Breast epithelium (tissue), 4 donors: Measurements from ENCODE around the gene ACAN. TPM values are rescaled to one million over a fixed set of nuclear protein-coding genes. Genes with fewer than 3 reads are reported as not detected.

Source experiments
- DNase-seq, 2 donors: peaks; one replicate each; pipeline ENCODE4 v3.0.0-alpha.2; 2019; ENCODE audit warnings: low spot score in 2 of 2
- H3K27ac ChIP-seq, 2 donors: fragments of 200-600 bp; sonication (generic) in 1 of 2; one replicate each; pipeline ENCODE4 v1.5.1; 2016 to 2019; ENCODE audit warnings: mild to moderate bottlenecking in 1 of 2
- H3K27me3 ChIP-seq, 2 donors: fragments of 200-600 bp; sonication (generic) in 1 of 2; one replicate each; pipeline versions ENCODE4 v1.5.1 to v1.6.0; 2017 to 2019; ENCODE audit warnings: control low read depth in 1 of 2, mild to moderate bottlenecking in 1 of 2
- H3K36me3 ChIP-seq: fragments of 200-600 bp; one replicate; pipeline ENCODE4 v1.5.1; 2019
- H3K4me1 ChIP-seq, 2 donors: fragments of 200-600 bp; sonication (generic); one replicate each; pipeline ENCODE4 v1.5.1; 2016 to 2019; ENCODE audit warnings: control low read depth in 1 of 2
- H3K4me3 ChIP-seq, 3 donors: fragments of 200-600 bp; sonication (generic); 1 replicate in 2 of 3; 2 replicates in 1 of 3; pipeline ENCODE4 v1.5.1; 2016 to 2019; ENCODE audit warnings: mild to moderate bottlenecking in 3 of 3, moderate library complexity in 2 of 3
- H3K9me3 ChIP-seq, 2 donors: fragments of 200-600 bp; sonication (generic) in 1 of 2; one replicate each; pipeline ENCODE4 v1.5.1; 2016 to 2019; ENCODE audit warnings: control low read depth in 1 of 2
- CTCF ChIP-seq, 3 donors: fragments of 450-650 bp; IDR thresholded peaks; one replicate each; pipeline ENCODE4 v1.5.1; 2016 to 2017; ENCODE audit warnings: antibody characterized with exemption in 3 of 3, mild to moderate bottlenecking in 3 of 3, moderate library complexity in 3 of 3
- POLR2A ChIP-seq: fragments of 450-650 bp; IDR thresholded peaks from one replicate; pipeline ENCODE4 v1.6.1; 2016; ENCODE audit warnings: antibody characterized with exemption, mild to moderate bottlenecking, moderate library complexity
- POLR2AphosphoS5 ChIP-seq, 3 donors: sonication (generic); formaldehyde crosslinking; IDR thresholded peaks; one replicate each; pipeline ENCODE4 v1.6.1; 2017; ENCODE audit warnings: antibody characterized with exemption in 3 of 3
- intact Hi-C: fragments of 100-400 bp; cut with DNase I; formaldehyde crosslinking; loops from one replicate; pipeline ENCODE4 v1.15.1; 2023; ENCODE audit warnings: low total_unique reads
- total RNA-seq, 3 donors: library from RNA; depleted of rRNA; stranded (reverse); fragments of >200 nt; gene quantifications; one replicate each; pipeline ENCODE4 v1.1.0, GENCODE V29; 2016

Gene ACAN
- total RNA-seq, 3 donors from 2014 or later, result under 0.01 TPM; not detected in 2

- intact Hi-C loops, result no loop called here
- Histone ChIP-seq H3K27me3 (no peaks in the 10 kb centered on the region), H3K4me1 (peaks cover 4 to 16% of the 10 kb centered on the region in 2 donors), H3K4me3 (no peak overlapping the region), H3K36me3 (no peaks in the 10 kb centered on the region), H3K27ac (peak overlapping the region; percentile 77 to 82), H3K9me3 (no peaks in the 10 kb centered on the region)
- TF ChIP-seq POLR2A (no peak), POLR2AphosphoS5 (IDR thresholded peaks at IDR 0.05) (no peak), CTCF (IDR thresholded peaks at IDR 0.05) (no peak)
- no peak for DNase-seq
These were observed 93.2 kb downstream of the ACAN start for GRCh38 chr15:88896333-88897033.

- DNase-seq, result no peak
- H3K4me3 ChIP-seq, result peak overlapping the region in 2 of 3 donors; percentile 6 to 31
- peak overlapping the region; percentile 77 to 82 for H3K27ac ChIP-seq
- intact Hi-C loops, result no loop called here
- H3K9me3 ChIP-seq, result no peaks in the 10 kb centered on the region
- no peaks in the 10 kb centered on the region for H3K27me3 ChIP-seq
- H3K4me1 ChIP-seq, result peaks cover 4 to 16% of the 10 kb centered on the region in 2 donors
- no peak for TF ChIP-seq CTCF (IDR thresholded peaks at IDR 0.05)
- no peak for TF ChIP-seq POLR2A
- TF ChIP-seq POLR2AphosphoS5 (IDR thresholded peaks at IDR 0.05), result no peak
- H3K36me3 ChIP-seq, result no peaks in the 10 kb centered on the region
These were observed 93.9 kb downstream of the ACAN start for GRCh38 chr15:88897142-88897455.

GRCh38 chr15:88897456-88898194 lies 94.4 kb downstream of the ACAN start:
- Histone ChIP-seq H3K4me1 (peaks cover 4 to 16% of the 10 kb centered on the region in 2 donors), H3K27ac (peak overlapping the region; percentile 77 to 82), H3K9me3 (no peaks in the 10 kb centered on the region), H3K36me3 (no peaks in the 10 kb centered on the region), H3K27me3 (no peaks in the 10 kb centered on the region), H3K4me3 (peak overlapping the region in 2 of 3 donors; percentile 6 to 31)
- intact Hi-C loops, result no loop called here
- peak; percentile 78 to 89 for DNase-seq
- peak in 2 of 3 donors; percentile 38 to 50 for TF ChIP-seq CTCF (IDR thresholded peaks at IDR 0.05)
- no peak for TF ChIP-seq POLR2AphosphoS5 (IDR thresholded peaks at IDR 0.05)

GRCh38 chr15:88898736-88899135 lies 95.5 kb downstream of the ACAN start:
- TF ChIP-seq CTCF (IDR thresholded peaks at IDR 0.05) (no peak), POLR2AphosphoS5 (IDR thresholded peaks at IDR 0.05) (no peak), POLR2A (no peak)
- no peaks in the 10 kb centered on the region for H3K27me3 ChIP-seq
- no peaks in the 10 kb centered on the region for H3K36me3 ChIP-seq
- H3K9me3 ChIP-seq, result no peaks in the 10 kb centered on the region
- DNase-seq, result no peak
- H3K4me3 ChIP-seq, result no peak overlapping the region
- peak overlapping the region; percentile 48 to 59 for H3K27ac ChIP-seq
- peaks cover 4 to 16% of the 10 kb centered on the region in 2 donors for H3K4me1 ChIP-seq
- intact Hi-C loops, result no loop called here

DNA sequence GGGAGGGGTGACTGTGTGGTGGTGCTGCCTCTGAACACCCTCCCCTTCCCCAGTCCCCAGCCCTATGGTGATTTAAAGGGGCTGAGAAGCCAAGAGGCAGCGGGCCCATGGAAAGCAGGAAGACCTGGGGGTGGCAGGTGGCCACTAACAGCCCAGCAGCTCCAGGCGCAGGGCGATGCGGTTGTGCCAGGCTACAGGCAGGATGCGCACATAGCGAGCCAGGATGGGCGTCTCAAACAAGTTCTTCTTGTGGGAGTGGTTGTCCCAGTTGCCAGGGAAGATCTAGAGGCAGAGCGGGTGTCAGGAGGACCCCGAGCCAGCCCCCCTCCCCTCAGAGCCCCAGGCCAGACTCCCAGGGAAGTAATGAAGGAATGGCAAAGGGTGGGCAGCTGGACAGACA lies 96.0 kb downstream of the ACAN start:
- intact Hi-C loops, result no loop called here
- peaks cover 4 to 16% of the 10 kb centered on the region in 2 donors for H3K4me1 ChIP-seq
- no peaks in the 10 kb centered on the region for H3K9me3 ChIP-seq
- peak overlapping the region; percentile 48 to 59 for H3K27ac ChIP-seq
- no peak for DNase-seq
- no peaks in the 10 kb centered on the region for H3K27me3 ChIP-seq
- no peak for TF ChIP-seq POLR2AphosphoS5 (IDR thresholded peaks at IDR 0.05)
- no peak for TF ChIP-seq POLR2A
- no peak for TF ChIP-seq CTCF (IDR thresholded peaks at IDR 0.05)
- H3K36me3 ChIP-seq, result no peaks in the 10 kb centered on the region
- H3K4me3 ChIP-seq, result no peak overlapping the region
